BLaER1 (cell line): Measurements from ENCODE around the gene TNRC6A.

Experiments
- H3K27ac ChIP-seq: shearing (Covaris generic); formaldehyde crosslinking; 2 replicates; pipeline ENCODE4 v1.8.1; 2022
- H3K27me3 ChIP-seq: shearing (Covaris generic); formaldehyde crosslinking; 2 replicates; pipeline ENCODE4 v1.8.1; 2022
- H3K36me3 ChIP-seq: shearing (Covaris generic); formaldehyde crosslinking; 2 replicates; pipeline ENCODE4 v1.8.1; 2022
- H3K4me1 ChIP-seq: shearing (Covaris generic); formaldehyde crosslinking; 2 replicates; pipeline ENCODE4 v1.8.1; 2022
- H3K4me2 ChIP-seq: shearing (Covaris generic); formaldehyde crosslinking; 2 replicates; pipeline ENCODE4 v1.8.1; 2022
- H3K4me3 ChIP-seq: shearing (Covaris generic); formaldehyde crosslinking; 2 replicates; pipeline ENCODE4 v1.8.1; 2022
- H3K9ac ChIP-seq: shearing (Covaris generic); formaldehyde crosslinking; 2 replicates; pipeline ENCODE4 v1.8.1; 2022
- H3K9me3 ChIP-seq: shearing (Covaris generic); formaldehyde crosslinking; 2 replicates; pipeline ENCODE4 v1.8.1; 2022
- H4K20me1 ChIP-seq: shearing (Covaris generic); formaldehyde crosslinking; 2 replicates; pipeline ENCODE4 v1.8.1; 2022
- Cebpa-rat ChIP-seq: shearing (Covaris generic); IDR thresholded peaks from 2 replicates; pipeline ENCODE4 v1.8.1; 2022

Gene TNRC6A

GRCh38 chr16:24822542-24822941, 93.1 kb downstream of the TNRC6A start:
- Histone ChIP-seq H3K4me1 (no peaks in the 10 kb centered on the region; the same call in 1 of the 2 replicates), H4K20me1 (peaks cover 27% of the 10 kb centered on the region), H3K36me3 (peaks cover 96% of the 10 kb centered on the region), H3K4me3 (no peak overlapping the region), H3K27me3 (no peaks in the 10 kb centered on the region), H3K9ac (no peak overlapping the region), H3K9me3 (no peaks in the 10 kb centered on the region), H3K4me2 (no peak overlapping the region), H3K27ac (no peak overlapping the region)
- TF ChIP-seq Cebpa-rat, result no peak

GRCh38 chr16:24822974-24823373, 93.5 kb downstream of the TNRC6A start:
- no peak overlapping the region for H3K27ac ChIP-seq
- TF ChIP-seq Cebpa-rat, result no peak
- no peak overlapping the region for H3K4me3 ChIP-seq
- H3K27me3 ChIP-seq, result no peaks in the 10 kb centered on the region
- peaks cover 27% of the 10 kb centered on the region for H4K20me1 ChIP-seq
- H3K9ac ChIP-seq, result no peak overlapping the region
- peaks cover 96% of the 10 kb centered on the region for H3K36me3 ChIP-seq
- H3K4me1 ChIP-seq, result no peaks in the 10 kb centered on the region; the same call in 1 of the 2 replicates
- H3K4me2 ChIP-seq, result no peak overlapping the region
- H3K9me3 ChIP-seq, result no peaks in the 10 kb centered on the region

DNA sequence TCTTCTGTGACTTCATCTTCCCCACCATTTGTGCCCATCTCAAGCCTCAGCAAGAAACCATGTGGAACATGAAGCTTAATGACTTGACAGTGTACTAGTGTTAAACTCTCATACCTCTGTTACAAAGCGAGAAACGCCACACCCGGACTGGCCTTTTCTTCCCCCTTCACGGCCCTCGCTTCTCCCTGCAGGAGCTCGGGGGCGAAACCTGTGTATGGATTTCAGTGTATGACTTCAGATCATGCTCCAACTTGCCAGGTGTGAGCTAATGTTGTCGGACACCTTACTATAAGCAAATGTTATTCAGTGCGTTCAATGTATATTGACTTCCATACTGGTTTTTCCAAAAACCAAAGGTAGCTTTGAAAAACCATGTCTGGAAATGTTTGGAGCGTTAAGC, 96.2 kb downstream of the TNRC6A start:
- H3K4me3 ChIP-seq, result no peak overlapping the region
- peaks cover 27% of the 10 kb centered on the region for H4K20me1 ChIP-seq
- H3K4me1 ChIP-seq, result no peaks in the 10 kb centered on the region; the same call in 1 of the 2 replicates
- no peak overlapping the region for H3K27ac ChIP-seq
- H3K27me3 ChIP-seq, result no peaks in the 10 kb centered on the region
- no peaks in the 10 kb centered on the region for H3K9me3 ChIP-seq
- peaks cover 77% of the 10 kb centered on the region for H3K36me3 ChIP-seq
- H3K9ac ChIP-seq, result no peak overlapping the region
- H3K4me2 ChIP-seq, result no peak overlapping the region
- TF ChIP-seq Cebpa-rat, result no peak

GRCh38 chr16:24826096-24826690, 96.7 kb downstream of the TNRC6A start:
- Histone ChIP-seq H3K27ac (no peak overlapping the region), H3K9me3 (no peaks in the 10 kb centered on the region), H4K20me1 (peaks cover 25% of the 10 kb centered on the region), H3K27me3 (no peaks in the 10 kb centered on the region), H3K36me3 (peaks cover 72% of the 10 kb centered on the region), H3K4me2 (no peak overlapping the region), H3K4me3 (no peak overlapping the region), H3K9ac (no peak overlapping the region), H3K4me1 (no peaks in the 10 kb centered on the region; the same call in 1 of the 2 replicates)
- TF ChIP-seq Cebpa-rat, result no peak

DNA sequence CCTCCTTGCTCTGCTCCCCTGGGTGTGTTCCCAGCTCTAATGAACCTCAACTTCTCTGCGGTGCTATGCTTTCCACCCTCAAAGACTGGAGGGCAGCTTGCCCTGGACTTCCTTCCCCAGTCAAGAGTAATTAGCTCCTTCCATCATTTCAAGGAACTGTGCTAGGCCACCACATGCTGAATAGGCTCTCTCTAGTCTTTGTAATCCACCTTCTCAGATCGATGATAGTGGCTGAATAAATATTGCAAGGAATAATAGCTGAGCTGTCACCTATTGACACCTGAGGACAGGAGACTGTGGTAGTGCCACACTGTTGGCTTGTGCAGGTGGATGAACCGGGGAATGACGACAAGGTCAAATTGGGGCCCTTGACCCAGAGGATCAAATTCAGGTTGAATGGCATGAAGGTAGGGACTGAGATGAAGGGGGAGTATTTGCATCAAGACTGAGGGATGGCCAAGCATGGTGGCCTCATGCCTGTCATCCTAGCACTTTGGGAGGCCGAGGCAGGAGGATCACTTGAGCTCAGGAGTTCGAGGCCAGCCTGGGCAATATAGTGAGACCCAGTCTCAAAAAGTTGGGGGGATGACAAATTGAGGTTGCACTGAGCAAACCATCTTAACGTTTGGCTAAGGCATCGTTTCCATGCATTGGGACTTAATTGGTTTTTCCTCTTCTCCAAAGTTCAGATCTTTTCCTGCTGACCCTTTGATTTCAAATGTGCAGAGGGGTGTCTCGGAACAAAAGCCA, 97.5 kb downstream of the TNRC6A start:
- H3K4me3 ChIP-seq, result no peak overlapping the region
- no peak overlapping the region for H3K9ac ChIP-seq
- TF ChIP-seq Cebpa-rat, result no peak
- peaks cover 18% of the 10 kb centered on the region for H4K20me1 ChIP-seq
- no peak overlapping the region for H3K27ac ChIP-seq
- peaks cover 64% of the 10 kb centered on the region for H3K36me3 ChIP-seq
- H3K4me1 ChIP-seq, result no peaks in the 10 kb centered on the region
- no peaks in the 10 kb centered on the region for H3K9me3 ChIP-seq
- H3K4me2 ChIP-seq, result no peak overlapping the region
- H3K27me3 ChIP-seq, result no peaks in the 10 kb centered on the region

DNA sequence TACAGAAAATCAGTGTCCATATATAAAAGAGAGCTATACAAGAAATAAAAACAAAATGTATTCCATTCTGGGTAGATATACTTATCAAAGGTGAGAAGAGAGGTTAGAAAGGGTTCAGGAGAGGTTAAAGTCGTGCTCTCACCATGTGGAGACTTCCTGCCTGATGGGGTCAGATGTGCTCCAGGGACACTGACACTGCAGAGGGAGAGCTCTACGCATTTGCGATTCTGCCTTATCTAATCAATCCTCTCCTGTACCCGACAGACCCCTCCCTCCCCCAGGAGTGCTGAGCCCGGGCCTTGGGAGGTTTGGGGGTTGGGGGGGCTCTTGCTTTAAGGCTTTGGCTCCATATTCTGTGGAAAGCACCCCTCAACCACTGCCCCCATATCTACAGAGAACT, 99.7 kb downstream of the TNRC6A start:
- Histone ChIP-seq H3K4me2 (no peak overlapping the region), H3K9ac (no peak overlapping the region), H3K4me3 (no peak overlapping the region), H3K27ac (no peak overlapping the region), H4K20me1 (peaks cover 7% of the 10 kb centered on the region; the same call in 1 of the 2 replicates), H3K9me3 (no peaks in the 10 kb centered on the region), H3K4me1 (no peaks in the 10 kb centered on the region), H3K27me3 (no peaks in the 10 kb centered on the region), H3K36me3 (peaks cover 43% of the 10 kb centered on the region)
- TF ChIP-seq Cebpa-rat, result no peak

DNA sequence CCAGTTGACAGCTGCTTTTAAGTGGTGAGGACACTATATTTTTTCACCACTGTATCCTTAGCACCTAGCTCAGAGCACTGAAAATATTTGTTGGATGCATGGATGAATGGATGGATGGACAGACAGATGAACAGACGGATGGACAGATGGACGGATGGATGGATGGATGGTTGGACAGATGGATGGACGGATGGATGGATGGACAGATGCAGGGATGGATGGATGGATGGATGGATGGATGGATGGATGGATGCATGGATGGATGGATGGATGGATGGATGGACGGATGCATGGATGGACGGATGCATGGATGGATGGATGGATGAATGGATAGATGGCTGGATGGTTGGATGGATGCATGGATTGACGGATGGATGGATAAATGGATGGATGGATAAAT, 103.9 kb downstream of the TNRC6A start:
- no peak overlapping the region for H3K27ac ChIP-seq
- H3K9me3 ChIP-seq, result no peaks in the 10 kb centered on the region
- H3K4me3 ChIP-seq, result no peak overlapping the region

DNA sequence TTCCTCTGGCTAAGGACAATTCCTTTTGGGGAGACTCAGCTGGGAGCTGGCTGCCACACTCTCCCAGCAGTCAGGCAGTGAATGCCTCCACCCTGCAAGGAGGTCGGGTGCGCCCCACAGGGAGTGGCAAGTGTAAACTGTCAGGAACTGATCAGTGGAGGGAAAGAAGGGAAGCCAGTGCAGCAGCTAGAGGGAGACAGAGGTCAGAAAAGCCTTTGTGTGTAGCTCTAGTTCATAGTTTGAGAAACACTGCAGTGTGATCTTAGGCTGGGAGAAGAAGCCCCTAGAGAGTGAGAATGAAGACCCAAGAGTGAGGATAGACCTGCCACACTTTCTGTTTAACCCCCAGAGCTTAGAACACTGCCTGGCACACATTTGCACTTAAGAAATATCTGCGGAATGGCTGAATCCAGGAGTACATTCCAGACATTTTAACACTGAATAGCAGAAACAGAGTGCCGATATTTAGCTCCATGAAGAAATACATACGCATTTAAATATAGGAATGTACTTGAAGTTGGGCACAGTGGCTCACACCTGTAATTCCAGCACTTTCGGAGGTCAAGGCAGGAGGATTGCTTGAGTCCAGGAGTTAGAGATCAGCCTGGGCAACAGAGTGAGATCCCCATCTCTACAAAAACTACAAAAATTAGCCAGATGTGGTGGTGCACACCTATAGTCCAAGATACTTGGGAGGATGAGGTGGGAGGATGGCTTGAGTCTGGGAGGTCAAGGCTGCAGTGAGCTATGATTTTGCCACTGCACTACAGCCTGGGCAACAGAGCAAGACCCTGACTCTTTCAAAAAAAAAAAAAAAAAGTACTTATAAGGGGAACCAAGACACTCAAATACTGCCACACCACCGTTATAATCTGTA, 105.2 kb downstream of the TNRC6A start:
- Histone ChIP-seq H3K9ac (no peak overlapping the region), H3K9me3 (no peaks in the 10 kb centered on the region), H3K27ac (no peak overlapping the region), H4K20me1 (no peaks in the 10 kb centered on the region), H3K4me1 (no peaks in the 10 kb centered on the region), H3K36me3 (no peaks in the 10 kb centered on the region), H3K27me3 (no peaks in the 10 kb centered on the region), H3K4me2 (no peak overlapping the region), H3K4me3 (no peak overlapping the region)
- no peak for TF ChIP-seq Cebpa-rat

More for the DNA sequence above, 103.9 kb downstream of the TNRC6A start:
- H3K36me3 ChIP-seq, result peaks cover 4% of the 10 kb centered on the region
- no peak for TF ChIP-seq Cebpa-rat
- no peak overlapping the region for H3K4me2 ChIP-seq
- H4K20me1 ChIP-seq, result no peaks in the 10 kb centered on the region
- no peaks in the 10 kb centered on the region for H3K4me1 ChIP-seq
- no peaks in the 10 kb centered on the region for H3K27me3 ChIP-seq
- no peak overlapping the region for H3K9ac ChIP-seq

- Histone ChIP-seq H3K9me3 (no peaks in the 10 kb centered on the region), H3K27ac (no peak overlapping the region), H3K4me2 (no peak overlapping the region), H3K27me3 (no peaks in the 10 kb centered on the region), H3K4me3 (no peak overlapping the region), H3K9ac (no peak overlapping the region), H4K20me1 (no peaks in the 10 kb centered on the region), H3K4me1 (no peaks in the 10 kb centered on the region), H3K36me3 (no peaks in the 10 kb centered on the region)
- no peak for TF ChIP-seq Cebpa-rat
Observed at GRCh38 chr16:24836836-24837235, 107.4 kb downstream of the TNRC6A start.

- Histone ChIP-seq H4K20me1 (no peaks in the 10 kb centered on the region), H3K27ac (no peak overlapping the region)
- TF ChIP-seq Cebpa-rat, result no peak
Observed at GRCh38 chr16:24837969-24838368, 108.5 kb downstream of the TNRC6A start.

More at GRCh38 chr16:24837969-24838368, 108.5 kb downstream of the TNRC6A start:
- no peaks in the 10 kb centered on the region for H3K36me3 ChIP-seq
- no peaks in the 10 kb centered on the region for H3K9me3 ChIP-seq
- H3K27me3 ChIP-seq, result no peaks in the 10 kb centered on the region
- H3K4me1 ChIP-seq, result no peaks in the 10 kb centered on the region
- no peak overlapping the region for H3K9ac ChIP-seq
- no peak overlapping the region for H3K4me3 ChIP-seq
- no peak overlapping the region for H3K4me2 ChIP-seq
